ENCODE results near the gene CBARP.

The CBARP gene, protein sequence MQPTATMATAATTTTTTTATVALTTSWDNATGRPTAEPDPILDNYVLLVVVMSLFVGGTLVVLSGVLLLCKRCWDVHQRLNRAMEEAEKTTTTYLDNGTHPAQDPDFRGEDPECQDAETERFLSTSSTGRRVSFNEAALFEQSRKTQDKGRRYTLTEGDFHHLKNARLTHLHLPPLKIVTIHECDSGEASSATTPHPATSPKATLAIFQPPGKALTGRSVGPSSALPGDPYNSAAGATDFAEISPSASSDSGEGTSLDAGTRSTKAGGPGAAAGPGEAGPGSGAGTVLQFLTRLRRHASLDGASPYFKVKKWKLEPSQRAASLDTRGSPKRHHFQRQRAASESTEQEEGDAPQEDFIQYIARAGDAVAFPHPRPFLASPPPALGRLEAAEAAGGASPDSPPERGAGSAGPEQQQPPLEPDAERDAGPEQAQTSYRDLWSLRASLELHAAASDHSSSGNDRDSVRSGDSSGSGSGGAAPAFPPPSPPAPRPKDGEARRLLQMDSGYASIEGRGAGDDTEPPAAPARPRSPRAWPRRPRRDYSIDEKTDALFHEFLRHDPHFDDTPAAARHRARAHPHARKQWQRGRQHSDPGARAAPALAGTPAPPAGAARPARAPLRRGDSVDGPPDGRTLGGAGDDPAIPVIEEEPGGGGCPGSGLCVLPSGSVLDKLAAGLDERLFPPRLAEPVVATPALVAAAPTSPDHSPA

DNA sequence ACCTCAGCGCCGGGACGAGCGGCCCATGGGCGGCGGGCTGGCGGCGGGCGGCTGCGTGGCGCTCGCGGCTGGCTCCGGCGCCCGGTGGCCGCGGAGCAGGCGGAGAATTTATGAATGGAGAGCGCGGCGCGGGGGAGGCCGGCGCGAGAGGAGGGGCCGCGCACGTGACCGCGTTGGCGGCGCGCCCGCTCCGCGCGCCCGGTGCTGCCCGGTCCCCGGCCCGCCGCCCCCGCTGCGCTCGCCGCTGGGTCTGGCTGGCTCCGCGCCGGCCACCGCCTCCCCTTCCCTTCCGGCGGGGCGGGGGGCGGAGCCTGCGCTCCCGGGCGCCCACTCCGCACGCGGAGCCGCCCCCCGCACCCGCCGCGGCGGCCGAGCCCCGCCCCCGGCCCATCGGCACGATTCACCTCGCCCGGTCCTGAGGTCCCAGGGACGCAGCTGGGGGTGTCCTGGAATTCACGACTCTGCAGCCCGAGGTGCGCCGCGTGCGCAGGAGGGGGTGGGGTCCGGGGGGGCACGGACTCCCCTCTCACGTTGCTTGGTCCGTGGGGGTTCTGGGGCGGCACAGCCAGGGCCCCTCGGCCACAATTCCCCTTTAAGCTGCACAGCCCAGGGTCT is at the start of gene CBARP:
Gene CBARP, minus strand, starts transcription at position 252 of the 615 bp plus-strand sequence. CDS start 1,905 bp downstream, outside the sequence.
- peak; percentile 57 for DNase-seq (ENCODE audit: low spot score)

GRCh38 chr19:1286487-1287353 is 48.9 kb upstream of the CBARP start:
- DNase-seq (ENCODE audit: low spot score), result no peak

- no peak for DNase-seq (ENCODE audit: low spot score)
Measured at GRCh38 chr19:1285737-1286360, 48.0 kb upstream of the CBARP start, which contains the start of gene EFNA2. Gene EFNA2, plus strand, starts transcription at chr19:1285873. Its CDS starts 296 bp downstream, at chr19:1286169.

DNA sequence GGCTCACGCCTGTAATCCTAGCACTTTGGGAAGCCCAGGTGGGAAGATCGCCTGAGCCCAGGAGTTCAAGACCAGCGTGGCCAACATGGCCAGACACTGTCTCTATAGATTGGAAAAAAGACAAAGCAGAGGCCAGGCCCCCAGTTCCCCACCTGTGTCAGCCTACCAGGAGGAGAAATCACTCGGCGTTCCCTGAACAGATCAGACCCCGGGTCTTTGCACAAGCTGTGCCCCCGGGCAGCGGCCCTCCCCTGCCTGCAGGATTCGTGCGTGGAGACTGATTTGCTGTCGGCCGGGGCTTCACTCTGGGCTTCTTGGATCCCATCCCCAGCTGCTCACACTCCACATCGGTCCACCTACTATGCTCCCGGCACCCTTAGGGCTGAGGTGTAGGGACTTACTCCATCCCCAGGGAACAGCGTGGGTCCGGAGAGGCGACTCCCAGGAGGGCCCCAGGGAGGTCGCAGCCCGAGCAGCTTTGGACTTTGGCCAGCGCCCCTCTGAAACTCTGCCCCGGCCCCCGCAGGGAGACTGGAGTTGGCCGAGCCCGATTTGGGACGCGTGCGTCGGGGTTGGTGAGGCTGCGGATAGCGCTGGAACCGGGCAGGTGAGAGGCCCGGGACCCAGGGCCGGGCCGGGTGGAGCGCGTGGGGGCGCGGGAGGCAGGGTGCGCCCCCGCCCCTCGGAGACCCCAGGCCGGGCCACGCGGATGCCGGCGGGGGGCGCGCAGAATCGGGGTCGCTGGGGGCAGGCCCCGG is 47.4 kb upstream of the CBARP start:
- DNase-seq (ENCODE audit: low spot score), result no peak

DNA sequence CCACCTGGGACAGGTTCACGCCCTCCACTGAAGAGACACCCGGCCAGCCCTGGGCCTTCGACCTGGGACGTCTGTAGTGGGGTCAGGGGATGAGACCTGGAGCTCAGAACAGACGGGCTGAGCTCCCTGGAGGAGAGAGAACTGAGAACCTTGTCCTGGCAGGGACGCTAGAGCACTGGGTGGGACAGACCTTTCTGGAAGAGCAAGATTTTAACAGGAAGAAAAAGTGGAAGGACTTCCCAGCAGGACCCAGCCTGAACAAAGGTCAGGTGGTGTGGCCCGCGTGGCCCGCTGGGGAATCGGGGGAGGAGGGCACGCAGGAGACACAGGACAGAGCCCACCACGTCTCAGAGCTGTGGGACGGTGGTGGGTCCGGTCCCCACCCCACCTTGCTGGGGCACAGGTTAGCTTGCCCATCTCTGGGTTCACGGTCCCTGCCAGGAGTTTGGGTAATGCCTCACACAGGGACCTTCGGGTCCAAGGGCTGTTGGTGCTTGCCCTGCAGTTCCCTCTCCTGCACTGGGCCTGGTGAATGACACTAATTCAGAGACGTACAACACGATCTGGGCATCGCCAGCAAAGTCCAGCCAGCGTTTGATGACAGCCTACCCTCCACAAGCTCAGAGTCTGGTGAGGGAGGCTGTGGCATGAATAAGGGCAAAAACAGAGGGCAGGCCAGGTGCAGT is 46.6 kb upstream of the CBARP start:
- DNase-seq (ENCODE audit: low spot score), result peak; percentile 46

GRCh38 chr19:1283917-1284292 is 46.1 kb upstream of the CBARP start:
- no peak for DNase-seq (ENCODE audit: low spot score)

DNA sequence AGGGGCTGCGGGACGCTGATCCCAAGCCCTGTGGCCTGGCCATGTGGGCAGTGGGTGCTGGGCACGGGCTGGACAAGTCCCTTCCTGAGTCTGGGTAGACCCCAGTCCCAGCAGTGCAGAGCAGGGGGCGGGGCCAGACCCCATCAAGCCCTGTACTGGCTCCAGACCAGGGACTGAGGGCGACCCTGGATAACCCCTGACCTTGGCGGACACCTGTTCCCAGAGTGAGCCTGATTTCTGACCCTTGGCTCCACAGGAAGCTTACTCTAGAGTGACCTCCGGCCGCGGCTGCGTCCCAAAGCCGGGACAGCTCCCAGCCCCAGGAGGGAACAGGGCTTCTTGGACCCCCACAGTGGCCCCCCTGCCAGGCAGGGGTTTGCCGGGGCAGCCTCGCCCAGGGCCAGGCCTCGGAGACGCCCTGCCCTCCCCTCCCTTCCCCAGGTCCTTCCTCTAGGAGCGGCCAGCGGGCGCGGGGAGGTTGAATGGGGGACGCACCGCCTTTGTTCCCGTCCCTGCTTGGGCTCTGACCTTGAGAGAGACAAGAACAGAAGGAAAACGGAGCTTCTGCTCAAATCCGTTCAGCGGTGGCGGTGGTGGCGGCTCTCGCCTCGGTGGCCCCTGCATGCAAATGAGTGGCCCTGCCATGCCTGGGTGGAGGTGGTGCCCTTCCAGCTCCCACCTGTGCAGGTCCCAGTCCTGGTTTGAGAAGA is 45.6 kb upstream of the CBARP start:
- DNase-seq (ENCODE audit: low spot score), result no peak

DNA sequence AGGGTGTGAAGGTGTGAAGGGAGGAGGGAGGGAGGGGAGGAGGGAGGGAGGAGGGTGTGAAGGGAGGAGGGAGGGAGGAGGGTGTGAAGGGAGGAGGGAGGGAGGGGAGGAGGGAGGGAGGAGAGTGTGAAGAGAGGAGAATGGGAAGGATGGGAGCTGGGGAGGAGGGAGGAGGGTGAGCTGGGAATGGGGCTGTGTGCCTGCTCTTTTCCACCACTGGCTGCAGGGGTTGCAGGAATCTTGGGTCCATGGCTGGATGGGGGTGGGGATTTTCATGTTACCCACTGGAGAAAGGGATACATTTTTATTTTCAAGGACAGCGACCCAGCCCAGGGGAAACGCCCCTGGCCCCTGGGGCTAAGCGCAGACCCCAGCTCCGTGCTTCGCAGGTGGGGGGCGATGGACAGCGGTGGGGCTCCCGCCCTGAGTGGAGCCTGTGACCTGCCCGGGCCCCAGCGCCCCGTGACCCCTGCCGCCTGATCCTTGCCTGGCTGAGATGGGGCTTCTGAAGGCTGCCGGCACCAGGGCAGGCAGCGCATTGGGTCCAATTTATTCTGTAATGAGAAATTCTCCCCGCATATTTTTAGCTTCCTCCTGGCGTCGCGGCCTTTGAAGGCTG is 44.9 kb upstream of the CBARP start:
- no peak for DNase-seq (ENCODE audit: low spot score)

DNA sequence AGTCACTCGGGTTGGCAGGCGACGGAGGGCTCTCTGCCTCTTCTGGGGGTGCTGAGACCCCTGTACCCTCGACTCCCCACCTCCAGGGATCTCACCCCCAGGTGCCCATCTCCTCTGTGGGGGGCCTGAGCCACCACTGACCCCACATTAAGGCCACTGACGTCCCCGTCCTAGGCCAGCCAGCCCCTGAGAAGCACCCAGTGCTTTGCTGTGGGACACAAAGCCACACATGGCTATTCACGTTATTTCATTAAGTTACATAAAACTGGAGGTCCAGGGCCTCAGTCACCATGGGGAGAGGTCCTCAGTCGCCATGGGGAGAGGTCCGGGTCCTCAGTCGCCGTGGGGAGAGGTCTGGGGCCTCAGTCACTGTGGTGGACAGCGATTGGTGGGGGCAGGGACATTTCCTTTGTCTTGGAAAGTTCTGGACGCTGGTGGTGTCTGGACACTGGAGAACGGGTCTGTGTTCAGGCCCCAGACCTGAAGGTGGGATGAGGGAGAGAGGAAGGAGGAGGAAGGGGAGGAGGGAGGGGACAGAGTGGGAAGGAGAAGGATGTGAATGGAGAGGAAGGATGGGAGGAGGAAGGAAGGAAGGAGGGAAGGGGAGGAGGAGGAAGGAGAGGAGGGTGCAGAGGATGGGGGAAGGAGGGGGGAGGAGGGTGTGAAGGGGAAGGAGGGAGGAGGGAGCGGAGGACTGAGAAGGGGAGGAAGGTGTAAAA is 43.9 kb upstream of the CBARP start:
- DNase-seq (ENCODE audit: low spot score), result no peak

DNA sequence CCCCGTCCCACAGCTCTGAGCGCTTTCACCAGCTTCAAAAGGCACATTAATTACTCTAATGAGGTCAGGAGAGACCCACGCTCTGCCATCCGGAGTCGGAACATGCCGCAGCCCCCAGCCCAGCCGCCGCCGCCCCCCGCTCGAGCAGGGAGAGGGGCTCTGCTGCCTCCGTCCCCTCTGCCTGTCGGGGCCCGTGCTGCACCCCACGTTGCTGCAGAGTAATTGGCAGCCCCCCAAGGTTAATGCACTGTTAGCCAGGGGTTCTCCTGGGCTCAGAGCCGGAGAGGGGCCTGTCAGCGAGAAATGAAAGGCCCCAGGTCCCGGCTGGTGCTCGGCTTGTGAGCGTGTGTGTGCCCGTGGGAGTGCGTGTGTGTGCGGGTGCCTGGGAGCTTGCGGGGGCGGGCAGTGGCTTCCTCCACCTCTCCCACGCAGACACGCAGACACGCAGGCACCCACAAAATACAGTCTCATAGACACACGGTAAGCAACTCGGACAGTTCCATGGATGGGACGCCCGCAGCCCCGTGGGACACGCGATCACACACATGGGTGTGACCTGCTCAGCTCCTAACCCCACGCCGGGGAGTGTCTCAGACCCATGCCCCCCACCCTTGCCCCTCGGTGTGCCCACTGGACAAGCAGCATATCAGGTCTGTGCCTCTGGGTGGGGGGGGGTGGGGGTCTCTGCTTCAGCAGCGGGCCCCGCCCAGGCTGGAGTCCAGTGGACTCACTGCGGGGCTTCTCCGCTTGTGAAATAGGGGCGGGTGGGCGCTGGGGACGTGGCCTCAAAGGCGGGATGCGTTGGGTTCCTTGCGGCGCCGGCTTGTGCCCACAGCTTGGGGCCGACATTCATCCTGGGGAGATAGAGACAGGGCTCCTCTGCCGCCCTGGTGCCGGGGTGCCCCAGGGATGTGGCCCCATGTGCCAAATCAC is 43.1 kb upstream of the CBARP start:
- DNase-seq (ENCODE audit: low spot score), result no peak

DNA sequence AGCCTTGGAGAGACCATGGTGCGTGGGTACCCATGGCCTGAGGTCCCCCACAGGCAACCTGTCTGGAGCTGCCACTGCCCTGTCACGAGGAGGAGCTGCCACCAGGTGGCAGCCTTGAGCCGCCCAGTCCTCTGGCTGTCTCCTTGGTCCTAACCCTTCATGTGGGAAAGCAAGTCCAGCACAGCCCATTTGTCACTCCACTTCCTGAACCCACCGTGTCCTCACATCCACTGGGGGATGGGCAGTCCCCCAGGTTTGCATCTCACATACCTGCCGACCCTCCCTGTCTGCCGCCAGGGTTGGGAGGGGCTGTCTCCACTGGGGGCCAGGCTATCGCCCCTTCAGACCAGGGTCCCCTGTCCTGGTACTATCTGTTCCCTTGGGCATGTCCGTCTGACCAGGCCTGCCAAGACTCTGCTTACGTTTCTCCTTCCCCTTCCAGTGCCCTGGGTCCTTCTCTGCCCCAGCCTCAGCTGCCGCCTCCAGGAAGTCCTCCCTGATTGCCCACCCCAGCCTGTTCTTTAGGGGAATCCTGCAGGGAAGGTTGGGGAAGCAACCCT is 42.1 kb upstream of the CBARP start:
- DNase-seq (ENCODE audit: low spot score), result peak; percentile 82

- DNase-seq (ENCODE audit: low spot score), result no peak
Measured at GRCh38 chr19:1278713-1279660, 41.2 kb upstream of the CBARP start.

DNA sequence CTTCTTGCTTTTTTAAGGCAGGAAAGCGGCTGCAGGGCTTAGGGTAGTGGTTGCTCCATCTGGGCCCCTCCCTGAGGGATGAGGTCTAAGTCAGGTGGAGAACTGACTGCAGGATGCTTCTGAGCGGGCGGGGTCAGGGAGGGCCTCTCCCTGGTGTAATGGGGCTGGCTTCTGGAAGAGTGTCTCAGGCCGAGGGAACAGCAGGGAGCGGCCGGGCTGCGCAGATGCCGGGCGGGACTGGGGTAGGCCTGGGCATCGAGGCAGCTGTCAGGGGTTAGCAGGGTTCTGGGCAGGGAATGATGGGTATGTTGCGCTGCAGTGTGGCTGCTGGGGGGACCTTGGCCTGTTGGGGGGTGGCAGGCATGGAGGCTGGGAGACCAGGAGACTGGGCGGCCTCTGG is 40.3 kb upstream of the CBARP start:
- DNase-seq (ENCODE audit: low spot score), result no peak

- no peak for DNase-seq (ENCODE audit: low spot score)
Measured at GRCh38 chr19:1277061-1277460, 39.3 kb upstream of the CBARP start.

DNA sequence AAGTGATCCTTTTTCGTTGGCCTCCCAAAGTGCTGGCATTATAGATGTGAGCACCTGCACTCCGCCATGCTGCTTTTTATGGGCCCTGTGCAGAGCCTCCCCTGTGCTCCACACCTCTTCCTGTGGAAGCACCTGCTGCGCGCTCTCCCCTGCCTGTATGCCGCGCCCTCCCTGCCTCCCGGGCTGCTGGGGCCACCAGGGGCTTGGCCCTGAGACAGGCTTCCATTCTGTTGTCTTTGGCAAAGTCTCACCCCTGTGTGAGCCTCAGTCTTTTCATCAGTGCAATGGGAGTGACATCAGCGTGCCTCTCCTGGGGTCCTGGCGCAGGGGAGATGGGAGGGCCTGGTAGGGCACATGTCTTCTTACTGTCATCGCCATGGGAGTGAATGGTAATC is 38.8 kb upstream of the CBARP start:
- DNase-seq (ENCODE audit: low spot score), result no peak
